Astrocyte of the cerebellum (primary cell): ENCODE measurements around the gene INS.

ENCODE experiments used
- DNase-seq: peaks from one replicate; pipeline ENCODE4 v3.0.0-alpha.2; 2011; ENCODE audit warnings: low read depth
- H3K4me3 ChIP-seq: 2 replicates; pipeline ENCODE4 v1.5.1; 2011; ENCODE audit warnings: mild to moderate bottlenecking, low read depth, low read length, moderate library complexity
- CTCF ChIP-seq: IDR thresholded peaks from 2 replicates; pipeline ENCODE4 v1.5.1; 2012; ENCODE audit warnings: low read length, low read depth, moderate library complexity, mild to moderate bottlenecking; ENCODE audit errors: missing control alignments
- in situ Hi-C: cut with HindIII; loops from 2 replicates; pipeline ENCODE4 v1.10.0; 2017; ENCODE audit warnings: low sequenced_read_pairs

INS gene

GRCh38 chr11:2149460-2149859, 11.5 kb downstream of the INS start:
- no peak for DNase-seq
- no peak for TF ChIP-seq CTCF
- in situ Hi-C loops, result no loop called here
- H3K4me3 ChIP-seq, result no peak overlapping the region

GRCh38 chr11:2148595-2148994, 12.4 kb downstream of the INS start:
- no peak for DNase-seq
- no peak for TF ChIP-seq CTCF
- H3K4me3 ChIP-seq, result no peak overlapping the region
- in situ Hi-C loops, result no loop called here

- no peak for DNase-seq
- no peak for TF ChIP-seq CTCF
- H3K4me3 ChIP-seq, result no peak overlapping the region
- in situ Hi-C loops, result no loop called here
Measured at GRCh38 chr11:2147391-2147790, 13.6 kb downstream of the INS start.

- no peak for TF ChIP-seq CTCF
- no peak overlapping the region for H3K4me3 ChIP-seq
- in situ Hi-C loops, result no loop called here
- DNase-seq, result no peak
Measured at GRCh38 chr11:2146051-2146450, 15.0 kb downstream of the INS start.

GRCh38 chr11:2144544-2145248, 16.3 kb downstream of the INS start:
- in situ Hi-C loops, result loop anchor here (5.0 kb wide), 1 partner anchor 42 kb away; no protein-coding TSS in a partner anchor

GRCh38 chr11:2143799-2144543, 17.0 kb downstream of the INS start:
- H3K4me3 ChIP-seq, result no peak overlapping the region
- TF ChIP-seq CTCF, result no peak
- DNase-seq, result no peak
- in situ Hi-C loops, result loop anchor here (5.0 kb wide), 1 partner anchor 42 kb away; no protein-coding TSS in a partner anchor

More at GRCh38 chr11:2144544-2145248, 16.3 kb downstream of the INS start:
- DNase-seq, result no peak
- no peak overlapping the region for H3K4me3 ChIP-seq
- no peak for TF ChIP-seq CTCF
